C4-2B (cell line): ENCODE results near the gene ENAH.

Source experiments
- H3K27ac ChIP-seq: fragments of 450-650 bp; 2 replicates; pipeline ENCODE4 v1.5.1; 2017
- CTCF ChIP-seq: fragments of 450-650 bp; conservative IDR thresholded peaks from 2 replicates; pipeline ENCODE4 v1.5.1; 2017; ENCODE audit warnings: mild to moderate bottlenecking
- ZFX ChIP-seq: fragments of 450-650 bp; IDR thresholded peaks from 2 replicates; pipeline ENCODE4 v1.6.1; 2017

ENAH gene

GRCh38 chr1:225446595-225446960, 206.3 kb downstream of the ENAH start:
- no peak overlapping the region for H3K27ac ChIP-seq
- TF ChIP-seq CTCF (no peak), ZFX (no peak)

DNA sequence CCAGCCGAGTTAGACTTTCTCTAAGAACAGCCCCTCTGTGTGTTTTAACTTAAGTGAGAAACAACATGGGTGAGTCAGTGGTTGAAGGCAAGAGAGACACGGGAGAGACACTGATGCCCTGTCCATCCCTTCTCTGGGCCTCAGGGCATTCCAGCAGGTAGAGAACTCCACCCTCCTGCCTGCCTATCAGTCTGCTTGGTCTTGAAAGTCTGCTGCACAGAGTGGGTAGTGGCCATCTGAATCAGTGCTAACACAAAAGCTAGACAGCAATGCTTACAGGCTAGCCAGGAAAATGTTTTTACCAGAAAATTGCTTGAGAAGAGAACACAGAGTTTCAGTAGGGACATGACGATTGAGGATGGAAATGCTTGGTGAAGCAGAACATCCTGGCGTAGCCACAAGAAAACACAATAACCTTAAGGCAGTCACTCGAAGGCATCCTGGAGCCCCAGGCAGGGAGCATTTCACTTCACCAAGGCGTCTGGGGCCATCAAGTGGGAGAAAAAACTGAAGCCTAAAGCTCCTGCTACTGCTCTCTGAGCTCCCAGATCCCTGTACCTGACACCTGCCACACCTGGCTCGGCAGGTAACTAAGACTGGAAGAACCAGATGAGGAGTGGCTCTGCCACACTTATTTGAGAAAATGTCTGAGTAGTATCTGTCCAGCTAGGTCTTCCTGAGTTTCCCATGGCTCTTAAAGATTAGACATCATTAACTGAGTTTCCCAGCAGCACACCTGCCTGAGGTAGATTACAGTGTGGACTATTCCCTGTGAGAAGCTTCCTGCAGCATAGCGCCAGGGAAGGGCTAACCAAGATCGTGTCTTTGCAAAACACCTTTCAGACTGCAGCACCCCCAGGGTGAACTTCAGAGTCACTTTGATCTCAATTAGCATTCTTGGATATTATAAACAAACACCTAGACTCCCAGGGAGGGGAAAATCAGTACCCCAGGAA, 207.0 kb downstream of the ENAH start:
- TF ChIP-seq ZFX: no peak
- no peak for TF ChIP-seq CTCF
- H3K27ac ChIP-seq: no peak overlapping the region

DNA sequence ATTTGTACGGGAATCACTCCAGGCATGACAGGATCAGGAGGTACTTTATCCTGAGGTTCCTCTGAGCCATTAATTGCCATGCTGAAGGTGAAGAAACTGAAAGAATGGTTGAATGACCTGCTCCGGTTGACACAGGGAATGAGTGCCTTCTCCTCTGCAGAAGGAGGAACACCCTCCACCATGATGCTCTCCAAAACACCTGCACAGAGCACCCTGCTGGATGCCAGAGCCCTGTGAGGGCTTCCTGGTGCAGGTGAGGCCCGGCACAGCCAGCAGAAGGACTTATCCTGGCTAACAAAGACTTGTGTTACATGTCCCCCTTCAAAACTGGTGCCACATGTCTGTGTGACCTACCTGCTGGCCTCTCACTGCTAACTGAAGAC, 210.8 kb downstream of the ENAH start:
- no peak overlapping the region for H3K27ac ChIP-seq
- TF ChIP-seq CTCF: no peak

DNA sequence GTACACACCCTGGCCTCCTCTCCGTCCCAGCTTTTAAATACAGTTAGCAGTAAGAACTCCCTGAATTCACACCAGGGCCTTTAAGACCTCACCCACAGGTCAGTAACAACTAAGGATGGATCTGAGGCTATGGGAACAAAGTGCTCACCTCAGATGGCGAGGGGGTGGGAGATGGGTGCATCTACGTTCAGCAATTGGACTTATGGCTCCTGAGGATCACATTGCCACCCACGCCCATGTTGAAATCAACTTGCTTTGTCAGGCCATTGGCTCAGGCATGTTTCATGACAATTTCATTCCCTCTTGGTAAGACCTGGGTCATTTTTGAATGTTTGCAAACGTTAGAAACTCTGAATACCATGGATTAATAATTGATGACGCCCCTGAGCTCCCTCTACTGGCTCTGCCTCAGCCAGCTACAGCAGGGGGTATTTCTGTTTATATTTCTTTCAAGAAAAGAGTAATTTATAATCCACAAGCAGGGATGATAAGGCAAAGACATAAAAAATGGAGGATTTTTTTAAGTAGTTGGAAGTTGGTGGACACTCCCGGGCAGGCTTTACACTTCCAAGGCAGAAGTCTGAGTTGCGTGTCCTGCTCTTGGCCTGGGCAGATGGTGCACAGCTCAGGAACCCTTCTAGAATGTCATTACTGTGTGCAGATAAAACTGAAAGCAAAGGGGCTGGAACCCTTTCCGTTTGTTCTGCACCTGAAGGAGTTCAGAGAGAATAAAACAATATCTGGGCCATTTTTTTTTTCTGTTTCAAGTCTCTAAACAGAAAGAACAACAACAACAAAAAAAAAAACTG, 211.4 kb downstream of the ENAH start:
- TF ChIP-seq ZFX: no peak
- no peak for TF ChIP-seq CTCF
- no peak overlapping the region for H3K27ac ChIP-seq

DNA sequence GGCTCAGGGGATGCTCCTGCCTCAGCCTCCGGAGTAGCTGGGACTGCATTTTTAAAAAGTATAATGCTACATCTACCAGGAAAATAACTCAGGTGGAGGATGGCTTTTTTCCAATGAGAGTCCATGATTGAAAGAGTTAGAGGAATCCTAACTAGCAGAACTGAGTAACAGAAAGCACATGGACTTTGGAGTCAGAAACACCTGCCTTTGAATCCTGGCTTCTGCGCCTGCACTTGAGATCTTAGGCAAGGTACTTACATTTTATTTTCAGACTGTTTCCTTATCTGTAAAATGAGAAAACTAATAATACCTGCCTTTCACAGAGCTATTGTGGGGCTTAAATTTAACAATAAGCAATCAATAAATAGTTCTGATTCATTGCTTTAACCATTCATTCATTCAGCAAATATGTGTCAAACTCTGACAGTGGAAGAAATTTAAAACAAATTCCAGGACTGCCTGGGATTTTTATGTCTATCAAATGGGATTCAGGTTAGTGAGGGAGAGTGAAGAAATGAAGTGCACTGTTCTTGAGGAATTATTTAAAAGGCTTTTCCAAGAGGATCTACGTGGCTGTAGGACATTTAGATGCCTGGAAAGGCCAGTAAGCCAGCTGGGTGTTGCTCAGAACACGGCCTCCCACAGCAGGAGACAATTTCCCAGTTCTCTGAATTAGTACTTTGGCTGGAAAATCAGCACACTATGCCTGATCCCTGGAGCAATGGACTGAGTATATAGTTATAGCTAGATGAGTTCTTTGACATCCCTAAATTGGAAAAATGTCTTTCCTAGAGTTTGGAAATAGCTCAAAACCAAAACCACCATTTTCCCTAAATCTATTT, 212.3 kb downstream of the ENAH start:
- no peak for TF ChIP-seq CTCF
- TF ChIP-seq ZFX: no peak
- H3K27ac ChIP-seq: no peak overlapping the region

DNA sequence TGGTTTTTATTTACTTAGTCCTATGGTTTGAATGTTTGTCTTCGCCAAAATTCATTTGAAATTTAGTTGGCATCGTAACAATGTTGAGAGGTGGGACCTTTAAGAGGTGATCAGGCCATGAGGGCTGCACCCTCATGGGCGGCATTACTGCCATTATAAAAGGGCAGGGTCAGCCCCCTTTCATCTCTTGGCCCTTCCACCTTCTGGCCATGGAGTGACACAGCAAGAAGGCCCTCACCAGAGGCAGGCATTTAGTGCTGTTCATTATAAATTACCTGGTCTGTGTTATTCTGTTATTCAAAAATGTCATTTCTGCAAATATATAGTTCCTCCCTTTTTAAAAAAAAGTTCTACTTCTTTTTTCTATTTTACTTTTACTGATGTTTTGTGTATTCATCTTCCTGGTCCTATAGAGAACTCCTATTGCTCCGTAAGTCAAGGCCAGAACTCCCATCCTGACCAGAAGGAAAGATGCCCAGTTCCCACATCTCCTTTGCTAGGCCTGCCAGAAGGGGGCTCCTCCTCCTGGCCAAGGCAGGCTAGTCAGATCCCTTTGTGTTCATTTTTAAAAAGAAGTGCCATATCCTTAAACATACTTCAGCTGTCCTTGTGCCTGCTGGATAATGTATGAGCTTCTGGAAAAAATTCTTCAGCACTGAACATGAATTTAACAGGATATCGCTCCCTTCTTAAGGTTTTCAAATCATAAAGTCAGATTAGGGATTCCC, 215.0 kb downstream of the ENAH start:
- TF ChIP-seq CTCF: peak; percentile 51
- no peak for TF ChIP-seq ZFX
- no peak overlapping the region for H3K27ac ChIP-seq
